Erythroblast (primary cell): ENCODE results near the gene TMA7B.

Experiments
- GATA1 ChIP-seq: IDR thresholded peaks from 2 replicates; pipeline ENCODE4 v1.6.1; 2011; ENCODE audit warnings: low read depth, mild to moderate bottlenecking, control low read depth, low read length, moderate library complexity
- POLR2A ChIP-seq: IDR thresholded peaks from 2 replicates; pipeline ENCODE4 v1.6.1; 2011; ENCODE audit warnings: mild to moderate bottlenecking, low read length

GRCh38 chr22:39955675-39956074 lies 4.5 kb upstream of the TMA7B start:
- TF ChIP-seq POLR2A (no peak), GATA1 (no peak)
